Measurements from ENCODE around the gene SLC46A3.

The SLC46A3 gene

DNA sequence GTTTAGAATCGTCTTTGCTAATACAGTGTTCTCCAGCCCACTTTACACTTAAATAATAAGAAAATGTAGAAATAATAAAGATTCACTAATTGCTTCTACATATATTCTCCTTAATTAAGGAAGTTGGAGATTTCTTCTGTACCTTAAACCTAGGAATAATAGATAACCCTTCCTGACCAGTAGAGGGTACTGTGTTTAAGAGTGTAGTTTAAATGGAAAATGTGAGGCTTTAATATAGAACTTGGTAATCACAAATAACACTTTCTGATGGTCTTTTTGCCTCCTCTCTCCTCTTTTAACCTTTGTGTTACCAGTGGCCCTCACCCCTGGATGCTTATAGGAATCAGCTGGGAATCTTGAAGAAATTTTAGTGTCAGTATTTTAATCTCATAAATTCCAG is 39.1 kb downstream of the SLC46A3 start:
- peak; percentile 68 for DNase-seq

DNA sequence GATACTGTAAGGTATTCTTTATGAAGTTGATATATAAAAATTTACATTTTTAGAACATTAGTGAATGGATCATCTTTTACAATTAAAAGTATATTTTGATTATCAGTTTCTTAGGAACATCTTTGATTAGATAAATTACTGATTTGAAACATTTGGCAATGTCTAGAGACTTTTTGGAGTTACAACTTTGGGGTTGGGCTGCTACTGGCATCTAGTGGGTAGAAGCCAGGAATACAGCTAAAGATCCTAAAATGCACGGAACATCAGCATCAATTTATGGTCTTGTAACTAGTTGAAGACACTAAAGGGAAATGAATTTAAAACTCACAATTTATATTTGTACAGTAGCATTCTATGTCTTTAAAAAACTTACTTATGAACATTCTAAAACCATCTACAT is 40.0 kb downstream of the SLC46A3 start:
- DNase-seq = peak; percentile 19

DNA sequence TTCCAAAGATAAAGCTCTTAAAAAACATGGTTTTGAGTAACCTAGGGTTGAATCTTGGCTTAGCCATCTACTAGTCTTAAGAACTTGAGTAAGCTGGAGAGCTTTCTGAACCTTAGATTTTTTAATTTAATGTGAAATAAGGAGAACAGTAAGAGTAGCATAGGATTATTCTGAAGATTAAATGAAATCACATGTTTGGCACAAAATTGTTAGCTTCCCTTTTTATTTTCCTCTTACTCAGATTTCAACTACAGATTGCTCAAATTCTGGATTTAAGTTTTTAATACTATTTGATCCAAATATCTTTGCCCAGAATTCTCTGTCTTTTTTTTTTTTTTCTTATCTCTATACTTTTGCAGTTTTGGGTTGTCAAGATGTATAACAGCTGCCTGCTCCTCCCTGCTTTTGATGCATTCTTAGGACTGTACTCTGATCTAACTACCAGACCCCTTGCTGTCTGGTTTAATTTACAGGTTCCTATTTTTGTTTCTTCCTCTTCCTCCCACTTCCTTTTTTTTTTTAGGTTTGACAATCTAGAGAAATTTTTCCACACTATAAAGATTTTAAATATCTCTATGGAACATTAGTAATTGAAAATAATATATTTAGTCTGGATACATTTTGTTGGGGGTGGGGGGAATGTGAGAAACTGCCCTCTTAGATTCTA is 47.5 kb downstream of the SLC46A3 start:
- peak; percentile 23 for DNase-seq

DNA sequence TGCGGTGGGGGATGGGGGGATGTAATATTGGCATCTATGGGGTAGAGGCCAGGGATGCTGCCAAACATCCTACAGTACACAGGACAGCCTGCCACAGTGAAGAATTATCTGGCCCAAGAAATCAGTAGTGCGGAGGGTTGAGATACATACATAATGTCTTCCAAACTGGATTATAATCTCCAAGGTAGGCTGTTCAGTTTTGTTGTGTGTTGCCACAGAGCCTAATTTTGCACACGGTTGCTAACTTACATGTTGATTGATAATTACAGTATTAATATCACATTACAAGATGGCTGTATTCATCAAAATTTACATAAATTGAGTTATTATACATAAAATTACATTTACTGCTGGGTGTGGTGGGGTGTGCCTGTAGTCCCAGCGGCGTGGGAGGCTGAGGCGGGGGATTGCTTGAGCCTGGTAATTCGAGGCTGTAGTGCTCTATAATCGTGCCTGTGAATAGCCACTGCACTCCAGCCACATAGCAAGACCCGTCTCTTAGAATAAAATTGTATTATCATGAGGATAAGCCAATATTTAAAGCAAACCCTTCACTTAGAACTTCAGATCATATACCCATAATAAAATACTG is 51.8 kb downstream of the SLC46A3 start:
- no peak for DNase-seq

DNA sequence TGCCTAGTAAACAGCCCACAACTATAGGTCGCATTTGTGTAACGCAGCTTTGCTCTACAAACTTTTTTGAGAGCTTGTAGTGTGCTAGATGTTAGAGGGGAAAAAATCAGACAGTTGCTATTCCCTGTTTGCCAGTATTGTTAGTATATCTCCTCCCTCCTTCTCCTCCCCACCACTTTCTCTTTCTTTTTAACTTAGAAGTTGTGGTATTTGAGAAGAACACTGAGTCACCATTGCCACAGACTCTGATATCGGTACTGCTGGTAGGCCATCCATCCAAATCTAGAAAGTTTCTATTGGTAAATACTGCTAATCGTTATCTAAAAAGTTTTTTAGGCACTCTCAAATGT is 59.2 kb downstream of the SLC46A3 start:
- DNase-seq = peak; percentile 66

DNA sequence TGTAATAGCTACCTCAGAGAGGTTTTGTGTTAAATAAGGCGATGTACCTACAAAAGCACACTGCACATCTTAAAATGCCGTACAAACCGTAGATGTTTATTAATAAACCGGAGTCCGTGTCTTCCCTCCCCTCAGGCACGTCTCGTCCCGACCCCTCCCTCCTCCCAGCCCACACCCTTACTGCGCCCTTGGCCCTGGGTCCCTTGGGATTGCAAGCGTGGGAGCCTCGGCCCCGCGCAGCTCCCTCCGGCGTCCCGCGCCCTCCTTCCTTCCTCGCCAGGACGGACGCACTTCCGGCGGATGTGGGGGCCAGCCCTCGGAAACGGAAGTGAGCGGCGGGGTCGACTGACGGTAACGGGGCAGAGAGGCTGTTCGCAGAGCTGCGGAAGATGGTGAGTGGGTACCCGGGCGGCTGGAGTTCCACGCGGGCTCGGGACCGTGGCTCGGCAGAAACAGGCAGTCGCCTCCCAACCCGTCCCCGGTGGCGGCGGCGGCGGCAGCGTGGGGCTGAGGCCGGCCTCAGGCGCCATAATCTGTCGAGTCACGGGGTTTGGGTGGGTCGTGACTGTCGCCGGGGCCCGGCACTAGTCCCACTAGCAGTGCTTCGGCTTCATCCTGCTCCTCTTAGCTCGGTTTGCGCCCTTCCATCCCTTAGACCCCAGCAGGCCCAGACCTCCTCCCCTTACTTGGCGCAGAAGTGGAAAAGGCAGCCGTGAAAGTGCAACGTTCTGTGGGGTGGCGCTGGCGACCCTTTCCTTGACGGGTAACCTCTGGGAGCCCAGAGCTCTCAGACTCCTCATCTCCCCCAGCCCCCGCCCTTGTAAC is 59.8 kb downstream of the SLC46A3 start, which contains the start of gene POMP:
Gene POMP (plus strand): TSS at position 335 of the 825 bp plus-strand sequence. CDS start 55 bp downstream, at position 390.
- peak; percentile 95 for DNase-seq

DNA sequence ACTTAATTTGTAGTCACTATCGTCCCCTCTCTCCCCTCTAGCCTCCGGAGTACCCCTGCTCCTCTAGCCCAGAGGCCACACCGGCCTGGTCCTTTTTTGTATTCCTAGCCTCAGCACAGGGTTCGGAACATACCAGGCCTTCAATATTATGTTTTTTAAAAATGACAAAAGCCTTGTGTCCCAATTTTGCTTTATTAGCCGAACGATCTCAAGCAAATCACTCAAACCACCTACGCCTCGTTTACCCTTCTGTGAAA is 60.3 kb downstream of the SLC46A3 start:
- DNase-seq = peak; percentile 31

DNA sequence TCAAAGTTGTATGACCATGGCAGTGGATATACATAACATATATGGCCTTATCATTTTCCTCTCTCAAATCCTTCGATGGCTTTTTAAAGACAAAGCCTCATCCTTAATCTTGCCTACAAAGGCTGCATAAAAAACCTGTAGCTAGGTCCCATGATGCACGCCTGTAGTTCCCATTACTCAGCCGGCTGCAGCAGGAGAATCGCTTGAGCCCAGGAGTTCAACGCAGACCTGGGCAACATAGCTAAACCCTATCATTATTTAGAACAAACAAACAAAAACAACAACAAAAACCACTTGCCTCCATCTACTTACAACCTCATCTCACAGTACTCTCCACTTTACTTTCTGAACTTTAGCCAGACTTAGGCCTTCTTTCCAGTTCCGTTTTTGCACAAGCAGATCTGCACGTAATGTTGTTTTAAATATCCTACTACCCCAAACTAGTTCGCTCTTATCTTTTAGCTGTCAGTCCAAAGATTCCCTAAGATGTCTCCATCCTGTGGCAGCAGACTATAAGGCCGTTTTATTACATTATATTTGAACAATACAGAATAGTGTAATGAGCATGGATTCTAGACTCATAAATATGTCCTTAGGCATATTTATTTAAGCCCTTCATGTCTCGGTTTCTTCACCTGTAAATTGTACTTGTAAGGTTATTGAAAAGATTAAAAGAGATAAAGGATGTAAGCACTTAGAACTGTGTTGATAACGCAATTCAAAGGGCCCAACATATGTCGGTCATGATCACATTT is 60.8 kb downstream of the SLC46A3 start:
- peak; percentile 66 for DNase-seq

DNA sequence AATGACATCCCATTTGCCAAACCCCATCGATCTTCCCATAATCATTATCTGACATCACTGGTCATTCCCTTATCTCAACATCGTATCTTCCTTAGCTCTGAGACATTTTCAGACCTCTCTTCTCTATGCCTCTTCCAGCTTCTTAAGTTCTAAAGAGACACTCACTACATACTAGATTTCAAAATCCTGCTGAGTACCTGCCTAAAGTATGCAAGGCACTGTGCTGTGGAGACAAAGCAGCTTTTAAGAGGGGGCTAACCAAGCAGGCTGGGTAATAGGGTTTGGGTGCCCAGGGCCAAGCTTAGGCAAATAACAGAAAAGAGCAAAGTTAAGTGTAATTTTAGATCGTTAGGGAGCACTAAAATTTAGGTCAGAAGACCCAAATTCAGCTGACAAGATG is 63.2 kb downstream of the SLC46A3 start:
- no peak for DNase-seq

DNA sequence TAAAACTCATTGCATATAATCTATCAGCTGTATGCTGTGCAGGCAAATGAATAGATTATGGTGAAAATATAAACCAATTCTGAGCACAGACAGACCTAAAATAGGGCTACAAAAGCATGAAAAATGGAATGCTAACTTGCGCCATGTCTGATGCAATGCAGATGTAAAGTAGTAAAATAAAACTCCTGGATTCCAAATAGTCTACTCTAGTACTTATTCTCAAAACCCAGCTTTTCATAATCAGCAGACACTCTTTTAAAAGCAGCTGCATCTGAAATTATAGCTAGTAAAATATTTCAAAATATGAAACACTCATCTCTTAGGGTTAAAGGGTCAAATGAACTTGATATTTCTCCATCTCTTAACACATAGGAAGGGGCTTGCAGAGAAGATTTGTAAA is 64.5 kb downstream of the SLC46A3 start:
- no peak for DNase-seq

DNA sequence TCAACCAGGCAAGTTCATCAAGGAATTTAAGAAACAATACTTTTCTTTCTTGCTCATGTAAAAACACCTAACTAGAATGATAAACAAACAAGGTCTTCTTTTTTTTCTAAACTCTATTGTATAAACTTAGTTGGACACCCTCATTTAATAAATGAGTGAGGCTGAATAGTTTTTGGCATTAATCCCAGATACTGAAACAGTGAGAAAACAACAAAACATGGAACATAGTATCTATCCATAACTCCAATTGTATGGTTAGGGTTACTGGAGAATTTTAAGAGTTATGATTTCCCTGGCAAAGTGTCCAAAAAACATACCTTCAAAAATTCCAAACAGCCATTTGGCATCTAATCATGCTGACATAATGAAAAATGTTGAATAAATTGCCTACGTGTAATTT is 65.7 kb downstream of the SLC46A3 start:
- DNase-seq = no peak

DNA sequence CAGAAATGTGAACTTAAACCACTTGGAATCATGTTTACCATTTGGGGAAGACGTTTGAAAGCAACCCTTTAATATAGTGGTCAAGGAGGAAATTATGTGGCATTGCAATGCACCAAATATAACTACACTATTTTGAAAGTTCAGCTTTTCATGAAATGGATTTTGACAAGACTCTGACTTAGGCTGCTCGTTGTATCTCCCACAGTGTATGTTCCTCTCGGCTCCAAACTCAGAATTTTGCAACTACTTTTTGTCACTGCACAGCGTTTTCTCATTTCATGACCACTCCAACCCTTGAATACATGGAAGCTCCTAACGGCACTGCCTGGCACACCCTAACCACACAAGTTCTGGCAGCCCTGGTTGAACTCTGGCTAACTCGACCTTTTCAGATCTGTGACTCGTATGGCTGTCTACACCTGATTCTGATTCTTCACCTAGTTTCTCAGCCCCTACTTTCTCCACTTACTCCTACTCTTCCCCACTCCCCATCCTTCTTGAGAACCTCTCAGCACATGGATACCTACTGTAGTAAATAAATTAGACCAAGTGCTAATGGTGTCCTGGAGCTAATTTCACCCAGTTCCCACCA is 66.9 kb downstream of the SLC46A3 start:
- no peak for DNase-seq

DNA sequence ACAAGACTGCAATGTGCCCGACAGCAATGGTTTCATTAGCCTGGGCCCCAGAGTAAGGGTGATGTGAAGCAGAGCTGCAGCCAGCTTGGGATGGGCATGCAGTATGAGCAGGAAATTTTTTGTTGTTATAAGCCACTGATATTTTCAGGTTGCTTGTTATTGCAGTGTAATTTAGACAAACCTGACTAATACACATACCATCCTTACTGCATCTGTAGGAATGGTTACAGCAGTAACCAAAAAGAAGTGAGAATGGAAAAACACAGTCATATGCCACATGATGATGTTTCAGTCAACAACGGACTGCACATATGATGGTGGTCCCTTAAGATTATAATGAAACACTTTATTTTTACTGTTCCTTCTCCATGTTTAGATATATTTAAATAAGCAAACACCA is 68.5 kb downstream of the SLC46A3 start:
- no peak for DNase-seq

Data from hematopoietic multipotent progenitor cell treated with erythropoietin and hydrocortisone succinate and interleukin-3 and kit ligand, for 4 days (in vitro differentiated cells).